HEK293T (cell line): Measurements from ENCODE around the gene SH3PXD2B.

Source experiments
- ARNT ChIP-seq: fragments of 450-650 bp; IDR thresholded peaks from 2 replicates; pipeline ENCODE4 v1.6.1; 2017; ENCODE audit warnings: mild to moderate bottlenecking
- ELF4 ChIP-seq: fragments of 450-650 bp; IDR thresholded peaks from 2 replicates; pipeline ENCODE4 v1.6.1; 2017; ENCODE audit warnings: antibody characterized with exemption
- FOXA1 ChIP-seq: fragments of 450-650 bp; IDR thresholded peaks from 2 replicates; pipeline ENCODE4 v1.6.1; 2016; ENCODE audit warnings: mild to moderate bottlenecking
- FOXK2 ChIP-seq: fragments of 450-650 bp; IDR thresholded peaks from 2 replicates; pipeline ENCODE4 v1.6.1; 2016; ENCODE audit warnings: mild to moderate bottlenecking
- L3MBTL2 ChIP-seq: fragments of 450-650 bp; conservative IDR thresholded peaks from 2 replicates; pipeline ENCODE4 v1.6.1; 2016; ENCODE audit warnings: mild to moderate bottlenecking
- LEF1 ChIP-seq: fragments of 450-650 bp; IDR thresholded peaks from 2 replicates; pipeline ENCODE4 v1.6.1; 2017; ENCODE audit warnings: mild to moderate bottlenecking, borderline replicate concordance
- NFRKB ChIP-seq: fragments of 450-650 bp; IDR thresholded peaks from 2 replicates; pipeline ENCODE4 v1.6.1; 2016; ENCODE audit warnings: mild to moderate bottlenecking, moderate library complexity
- SP1 ChIP-seq: fragments of 450-650 bp; IDR thresholded peaks from 2 replicates; pipeline ENCODE4 v1.6.1; 2017
- TARDBP ChIP-seq: fragments of 450-650 bp; IDR thresholded peaks from 2 replicates; pipeline ENCODE4 v1.6.1; 2016
- TF ChIP-seq, protein P1 (sequence below): fragments of 450-650 bp; IDR thresholded peaks from 2 replicates; pipeline ENCODE4 v1.6.1; 2016

DNA sequence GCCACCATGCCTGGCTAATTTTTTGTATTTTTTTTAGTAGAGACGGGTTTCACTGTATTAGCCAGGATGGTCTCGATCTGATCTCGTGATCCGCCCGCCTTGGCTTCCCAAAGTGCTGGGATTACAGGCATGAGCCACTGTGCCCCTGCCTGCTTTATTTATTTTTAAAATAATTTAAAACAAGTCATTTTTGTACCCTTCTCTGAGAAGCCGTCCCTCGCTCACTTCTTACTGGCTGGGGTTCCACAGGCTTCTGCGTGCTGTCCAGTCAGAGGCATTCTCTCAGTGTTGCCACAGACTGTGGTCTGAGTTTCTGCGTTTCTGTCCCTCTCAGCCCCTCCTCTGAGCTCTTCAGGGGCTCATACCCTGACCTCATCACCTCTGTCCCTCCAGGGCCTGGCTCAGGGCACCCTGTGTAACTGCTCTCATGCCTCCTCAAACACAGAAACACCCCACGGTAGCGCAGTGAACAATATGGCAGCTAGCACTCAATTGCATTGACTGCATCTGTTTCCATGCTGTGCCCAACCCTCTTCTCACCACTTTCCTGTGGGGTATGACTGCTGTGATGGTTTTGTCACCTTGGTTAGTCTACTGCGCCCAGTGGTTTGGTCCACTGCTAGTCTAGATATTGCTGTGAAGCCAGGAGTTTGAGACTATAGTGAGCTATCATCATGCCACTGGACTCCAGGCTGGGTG lies 44.3 kb upstream of the SH3PXD2B start:
- TF ChIP-seq, protein P1, sequence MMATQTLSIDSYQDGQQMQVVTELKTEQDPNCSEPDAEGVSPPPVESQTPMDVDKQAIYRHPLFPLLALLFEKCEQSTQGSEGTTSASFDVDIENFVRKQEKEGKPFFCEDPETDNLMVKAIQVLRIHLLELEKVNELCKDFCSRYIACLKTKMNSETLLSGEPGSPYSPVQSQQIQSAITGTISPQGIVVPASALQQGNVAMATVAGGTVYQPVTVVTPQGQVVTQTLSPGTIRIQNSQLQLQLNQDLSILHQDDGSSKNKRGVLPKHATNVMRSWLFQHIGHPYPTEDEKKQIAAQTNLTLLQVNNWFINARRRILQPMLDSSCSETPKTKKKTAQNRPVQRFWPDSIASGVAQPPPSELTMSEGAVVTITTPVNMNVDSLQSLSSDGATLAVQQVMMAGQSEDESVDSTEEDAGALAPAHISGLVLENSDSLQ = no peak
- TF ChIP-seq FOXK2 = no peak
- TF ChIP-seq NFRKB = no peak
- TF ChIP-seq SP1 = no peak
- TF ChIP-seq ARNT = no peak
- no peak for TF ChIP-seq TARDBP
- no peak for TF ChIP-seq FOXA1
- no peak for TF ChIP-seq L3MBTL2
- no peak for TF ChIP-seq LEF1
- no peak for TF ChIP-seq ELF4
